Peyer's patch (tissue), 4 donors: ENCODE data around the gene UPK1A. TPM values are rescaled to one million over a fixed set of nuclear protein-coding genes. Genes with fewer than 3 reads are reported as not detected.

Experiments used
- DNase-seq, 3 donors: peaks; one replicate each; pipeline ENCODE4 v3.0.0-alpha.2; 2017 to 2019
- H3K27ac ChIP-seq, 4 donors: fragments of 200-600 bp; sonication (generic); one replicate each; pipeline ENCODE4 v1.5.1; 2016 to 2019
- H3K27me3 ChIP-seq, 2 donors: fragments of 200-600 bp; sonication (generic); one replicate each; pipeline ENCODE4 v1.5.1; 2019
- H3K36me3 ChIP-seq, 3 donors: fragments of 200-600 bp; sonication (generic); one replicate each; pipeline ENCODE4 v1.5.1; 2016 to 2019
- H3K4me1 ChIP-seq, 4 donors: fragments of 200-600 bp; sonication (generic); one replicate each; pipeline ENCODE4 v1.5.1; 2016 to 2019
- H3K4me3 ChIP-seq, 4 donors: fragments of 200-600 bp; sonication (generic); 1 replicate in 3 of 4; 2 replicates in 1 of 4; pipeline ENCODE4 v1.5.1; 2016 to 2019; ENCODE audit warnings: mild to moderate bottlenecking in 1 of 4
- H3K9me3 ChIP-seq, 4 donors: fragments of 200-600 bp; sonication (generic); one replicate each; pipeline ENCODE4 v1.5.1; 2016 to 2019; ENCODE audit warnings: mild to moderate bottlenecking in 1 of 4
- POLR2A ChIP-seq, 2 donors: fragments of 450-650 bp; IDR thresholded peaks; one replicate each; pipeline ENCODE4 v1.5.1; 2017; ENCODE audit warnings: antibody characterized with exemption in 2 of 2, mild to moderate bottlenecking in 2 of 2, moderate library complexity in 2 of 2
- total RNA-seq, 4 donors: library from RNA; depleted of rRNA; stranded (reverse); fragments of >200 nt; gene quantifications; one replicate each; pipeline ENCODE4 v1.1.0, GENCODE V29; 2016
- TF ChIP-seq, protein P1 (sequence below), 6 experiments: fragments of 450-650 bp in 4 of 6; fragments of 200-600 bp in 2 of 6; sonication (generic) in 1 of 6; IDR thresholded peaks; one replicate each; pipeline ENCODE4 v1.5.1; 2017 to 2019; ENCODE audit warnings: antibody characterized with exemption in 6 of 6, mild to moderate bottlenecking in 3 of 6, moderate library complexity in 1 of 6

Gene UPK1A
- total RNA-seq, 4 donors from 2014 or later = not detected

DNA sequence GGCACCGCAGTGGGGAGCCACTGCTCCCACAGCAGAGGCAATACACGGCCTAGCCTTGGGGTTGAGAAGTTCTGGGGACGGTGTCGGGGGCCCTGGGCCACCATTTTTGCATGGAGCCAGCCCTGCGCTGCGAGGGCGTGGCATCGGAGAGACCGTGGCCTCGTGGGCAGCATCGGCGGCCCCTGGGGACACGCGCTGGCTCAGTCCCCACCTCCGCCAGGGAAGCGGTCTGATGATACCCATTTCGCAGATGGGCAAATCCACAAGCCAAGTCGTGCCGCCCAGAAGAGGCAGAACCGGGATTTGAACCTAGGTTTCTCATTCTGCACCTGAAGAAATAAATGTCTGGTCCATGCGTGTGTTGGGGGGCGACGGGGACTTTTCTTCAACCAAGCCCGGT, 1.2 kb upstream of the UPK1A start:
- DNase-seq = no peak
- Histone ChIP-seq H3K4me3 (no peak overlapping the region), H3K36me3 (peaks cover 0 to 52% (median 0%) of the 10 kb centered on the region in 3 donors), H3K9me3 (no peaks in the 10 kb centered on the region), H3K4me1 (no peaks in the 10 kb centered on the region), H3K27ac (no peak overlapping the region), H3K27me3 (no peaks in the 10 kb centered on the region)
- no peak for TF ChIP-seq POLR2A (IDR thresholded peaks at IDR 0.05)
- TF ChIP-seq, protein P1, sequence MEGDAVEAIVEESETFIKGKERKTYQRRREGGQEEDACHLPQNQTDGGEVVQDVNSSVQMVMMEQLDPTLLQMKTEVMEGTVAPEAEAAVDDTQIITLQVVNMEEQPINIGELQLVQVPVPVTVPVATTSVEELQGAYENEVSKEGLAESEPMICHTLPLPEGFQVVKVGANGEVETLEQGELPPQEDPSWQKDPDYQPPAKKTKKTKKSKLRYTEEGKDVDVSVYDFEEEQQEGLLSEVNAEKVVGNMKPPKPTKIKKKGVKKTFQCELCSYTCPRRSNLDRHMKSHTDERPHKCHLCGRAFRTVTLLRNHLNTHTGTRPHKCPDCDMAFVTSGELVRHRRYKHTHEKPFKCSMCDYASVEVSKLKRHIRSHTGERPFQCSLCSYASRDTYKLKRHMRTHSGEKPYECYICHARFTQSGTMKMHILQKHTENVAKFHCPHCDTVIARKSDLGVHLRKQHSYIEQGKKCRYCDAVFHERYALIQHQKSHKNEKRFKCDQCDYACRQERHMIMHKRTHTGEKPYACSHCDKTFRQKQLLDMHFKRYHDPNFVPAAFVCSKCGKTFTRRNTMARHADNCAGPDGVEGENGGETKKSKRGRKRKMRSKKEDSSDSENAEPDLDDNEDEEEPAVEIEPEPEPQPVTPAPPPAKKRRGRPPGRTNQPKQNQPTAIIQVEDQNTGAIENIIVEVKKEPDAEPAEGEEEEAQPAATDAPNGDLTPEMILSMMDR (IDR thresholded peaks at IDR 0.05) = no peak

DNA sequence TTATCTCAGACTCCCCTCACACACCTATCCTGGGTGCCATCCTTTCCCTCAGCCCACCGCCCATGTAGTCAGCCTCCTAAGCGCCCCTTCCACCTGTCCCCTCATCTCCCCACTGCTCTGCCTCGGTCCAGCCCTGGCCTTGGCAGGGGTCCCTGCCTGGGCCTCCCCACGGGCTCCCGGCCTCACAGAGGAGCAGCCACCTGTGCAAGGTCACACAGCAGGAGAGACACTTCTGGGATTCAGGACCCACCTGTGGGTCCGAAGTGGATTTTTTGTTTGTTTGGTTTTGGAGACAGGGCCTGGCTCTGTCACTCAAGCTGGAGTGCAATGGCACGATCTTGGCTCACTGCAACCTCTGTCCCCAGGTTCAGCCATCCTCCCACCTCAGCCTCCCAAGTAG, 713 bp upstream of the UPK1A start:
- no peak for TF ChIP-seq POLR2A (IDR thresholded peaks at IDR 0.05)
- TF ChIP-seq, protein P1 (IDR thresholded peaks at IDR 0.05) = no peak
- no peaks in the 10 kb centered on the region for H3K4me1 ChIP-seq
- H3K27ac ChIP-seq = no peak overlapping the region
- no peak for DNase-seq
- H3K9me3 ChIP-seq = no peaks in the 10 kb centered on the region
- no peak overlapping the region for H3K4me3 ChIP-seq
- peaks cover 0 to 47% (median 0%) of the 10 kb centered on the region in 3 donors for H3K36me3 ChIP-seq
- no peaks in the 10 kb centered on the region for H3K27me3 ChIP-seq

DNA sequence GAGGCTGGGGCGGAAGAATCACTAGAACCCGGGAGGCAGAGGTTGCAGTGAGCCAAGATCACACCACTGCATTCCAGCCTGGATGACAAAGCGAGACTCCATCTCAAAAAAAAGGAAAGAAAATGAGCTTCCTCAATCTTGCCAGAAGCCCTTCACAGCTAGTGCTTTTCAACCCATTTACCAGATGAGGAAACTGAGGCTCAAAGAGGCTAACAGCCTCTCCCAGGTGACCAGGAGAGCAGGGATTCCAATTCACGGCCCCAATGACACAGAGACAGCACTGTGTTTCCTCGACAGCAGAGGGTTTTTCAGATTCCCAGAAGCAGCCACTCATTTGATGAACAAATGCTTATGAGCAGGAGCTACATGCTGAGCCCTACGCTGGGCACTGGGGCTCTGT, 3.2 kb downstream of the UPK1A start:
- H3K27ac ChIP-seq = no peak overlapping the region
- no peak overlapping the region for H3K4me3 ChIP-seq
- no peaks in the 10 kb centered on the region for H3K27me3 ChIP-seq
- DNase-seq = no peak
- H3K4me1 ChIP-seq = peaks cover 0 to 6% (median 0%) of the 10 kb centered on the region in 4 donors
- H3K9me3 ChIP-seq = no peaks in the 10 kb centered on the region
- peaks cover 0 to 9% (median 0%) of the 10 kb centered on the region in 3 donors for H3K36me3 ChIP-seq
- TF ChIP-seq, protein P1 (IDR thresholded peaks at IDR 0.05) = no peak
- no peak for TF ChIP-seq POLR2A (IDR thresholded peaks at IDR 0.05)

DNA sequence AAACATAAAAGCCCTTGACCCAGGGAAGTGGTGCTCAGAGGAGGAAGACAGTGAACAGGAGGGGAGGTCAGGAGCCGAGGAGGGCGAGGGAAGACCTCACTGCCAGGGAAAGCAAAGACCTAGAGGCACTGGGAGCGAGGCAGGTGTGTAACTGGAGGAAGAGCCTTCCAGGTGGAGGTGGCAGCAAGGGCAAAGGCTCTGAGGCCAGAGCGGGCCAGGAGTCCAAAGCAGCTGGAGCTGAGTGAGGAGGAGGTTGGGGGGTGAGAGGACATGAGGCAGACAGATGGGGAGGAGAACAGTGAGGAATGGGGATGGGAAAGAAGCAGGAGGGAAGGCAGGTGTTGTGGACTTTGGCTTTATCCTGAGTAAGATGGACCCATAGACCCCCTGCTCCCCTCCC, 3.7 kb downstream of the UPK1A start:
- DNase-seq = no peak
- H3K36me3 ChIP-seq = peaks cover 0 to 4% (median 0%) of the 10 kb centered on the region in 3 donors
- H3K4me1 ChIP-seq = peaks cover 0 to 6% (median 0%) of the 10 kb centered on the region in 4 donors
- no peaks in the 10 kb centered on the region for H3K9me3 ChIP-seq
- no peaks in the 10 kb centered on the region for H3K27me3 ChIP-seq
- H3K27ac ChIP-seq = no peak overlapping the region
- no peak overlapping the region for H3K4me3 ChIP-seq
- TF ChIP-seq POLR2A (IDR thresholded peaks at IDR 0.05) = no peak
- TF ChIP-seq, protein P1 (IDR thresholded peaks at IDR 0.05) = no peak

DNA sequence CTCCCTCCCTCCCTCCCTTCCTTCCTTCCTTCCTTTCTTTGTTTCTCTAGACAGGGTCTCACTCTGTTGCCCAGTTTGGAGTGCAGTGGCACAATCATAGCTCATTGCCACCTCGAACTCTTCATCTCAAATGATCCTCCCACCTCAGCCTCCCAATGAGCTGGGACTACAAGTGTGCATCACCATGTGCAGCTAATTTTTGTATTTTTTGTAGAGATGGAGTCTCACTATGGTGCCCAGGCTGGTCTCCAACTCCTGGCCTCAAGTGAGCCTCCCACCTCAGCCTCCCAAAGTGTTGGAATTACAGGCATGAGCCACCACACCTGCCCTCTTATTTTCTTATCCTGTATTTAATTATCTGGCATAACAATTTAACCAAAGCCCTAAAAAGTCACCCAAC, 4.4 kb downstream of the UPK1A start:
- no peak overlapping the region for H3K4me3 ChIP-seq
- H3K27ac ChIP-seq = no peak overlapping the region
- DNase-seq = no peak
- no peaks in the 10 kb centered on the region for H3K36me3 ChIP-seq
- no peaks in the 10 kb centered on the region for H3K27me3 ChIP-seq
- H3K9me3 ChIP-seq = no peaks in the 10 kb centered on the region
- H3K4me1 ChIP-seq = peaks cover 0 to 6% (median 0%) of the 10 kb centered on the region in 4 donors
- TF ChIP-seq, protein P1 (IDR thresholded peaks at IDR 0.05) = no peak
- no peak for TF ChIP-seq POLR2A (IDR thresholded peaks at IDR 0.05)

DNA sequence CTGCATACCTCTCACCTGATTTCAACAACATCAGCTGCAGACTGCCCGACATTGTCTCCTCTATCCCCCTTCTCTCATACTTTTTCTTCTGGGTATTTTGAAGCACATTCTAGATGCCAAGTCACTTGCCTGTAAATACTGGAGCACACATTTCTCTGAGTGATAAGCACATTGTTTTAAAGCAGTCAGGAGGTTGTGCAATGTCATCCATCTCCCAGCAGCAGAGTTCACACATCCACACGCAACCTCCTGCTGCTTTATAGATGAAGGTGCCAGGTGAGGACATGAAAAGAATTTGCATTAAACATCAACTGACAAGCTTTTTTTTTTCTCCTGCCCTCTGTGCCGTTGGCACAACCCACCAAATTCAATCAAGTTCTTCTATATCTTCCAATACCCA, 5.5 kb downstream of the UPK1A start:
- no peak for DNase-seq
- Histone ChIP-seq H3K4me3 (no peak overlapping the region), H3K36me3 (no peaks in the 10 kb centered on the region), H3K9me3 (no peaks in the 10 kb centered on the region), H3K27me3 (no peaks in the 10 kb centered on the region), H3K27ac (no peak overlapping the region), H3K4me1 (peaks cover 0 to 6% (median 0%) of the 10 kb centered on the region in 4 donors)
- TF ChIP-seq, protein P1 (IDR thresholded peaks at IDR 0.05) = no peak
- TF ChIP-seq POLR2A (IDR thresholded peaks at IDR 0.05) = no peak
